Stomach smooth muscle (tissue), 2 donors: ENCODE measurements around the gene SART1.
A peak's percentile ranks its signal among the peaks of the same experiment; 100 is the strongest.

Source experiments
- H3K27ac ChIP-seq: one replicate; pipeline ENCODE4 v1.7.0; 2013; ENCODE audit warnings: mild to moderate bottlenecking, low read length, inconsistent platforms
- H3K27me3 ChIP-seq, 2 donors: one replicate each; pipeline ENCODE4 v1.7.0; 2013; ENCODE audit warnings: low read length in 2 of 2; ENCODE audit not compliant: insufficient read depth in 2 of 2, control insufficient read depth in 1 of 2
- H3K36me3 ChIP-seq, 2 donors: one replicate each; pipeline ENCODE4 v1.7.0; 2013; ENCODE audit warnings: low read length in 2 of 2; ENCODE audit not compliant: control insufficient read depth in 2 of 2, insufficient read depth in 2 of 2
- H3K4me1 ChIP-seq: one replicate; pipeline ENCODE4 v1.7.0; 2013; ENCODE audit warnings: low read length; ENCODE audit not compliant: control insufficient read depth, insufficient read depth
- H3K4me3 ChIP-seq, 2 donors: one replicate each; pipeline ENCODE4 v1.7.0; 2013; ENCODE audit warnings: low read length in 2 of 2
- H3K9ac ChIP-seq, 2 donors: one replicate each; pipeline ENCODE4 v1.7.0; 2013; ENCODE audit warnings: low read length in 2 of 2, mild to moderate bottlenecking in 1 of 2
- H3K9me3 ChIP-seq, 2 donors: one replicate each; pipeline ENCODE4 v1.7.0; 2013; ENCODE audit warnings: low read length in 2 of 2; ENCODE audit not compliant: control insufficient read depth in 2 of 2
- donor health status: healthy.
- donor health status: Pancreatic carcinoma.

Gene SART1

GRCh38 chr11:65961267-65962140 is at the start of gene SART1:
SART1 (plus strand) TSS chr11:65961734; CDS start chr11:65961781, 47 bp downstream.
- Histone ChIP-seq H3K9me3 (no peaks in the 10 kb centered on the region), H3K4me1 (peaks cover 30% of the 10 kb centered on the region), H3K27ac (peak within 1 kb of the TSS; percentile 96), H3K4me3 (peak within 1 kb of the TSS; percentile 80 to 91), H3K27me3 (peaks cover 0 to 2% of the 10 kb centered on the region in 2 donors), H3K9ac (peak within 1 kb of the TSS; percentile 85 to 98), H3K36me3 (peaks cover 17 to 29% of the 10 kb centered on the region in 2 donors)

DNA sequence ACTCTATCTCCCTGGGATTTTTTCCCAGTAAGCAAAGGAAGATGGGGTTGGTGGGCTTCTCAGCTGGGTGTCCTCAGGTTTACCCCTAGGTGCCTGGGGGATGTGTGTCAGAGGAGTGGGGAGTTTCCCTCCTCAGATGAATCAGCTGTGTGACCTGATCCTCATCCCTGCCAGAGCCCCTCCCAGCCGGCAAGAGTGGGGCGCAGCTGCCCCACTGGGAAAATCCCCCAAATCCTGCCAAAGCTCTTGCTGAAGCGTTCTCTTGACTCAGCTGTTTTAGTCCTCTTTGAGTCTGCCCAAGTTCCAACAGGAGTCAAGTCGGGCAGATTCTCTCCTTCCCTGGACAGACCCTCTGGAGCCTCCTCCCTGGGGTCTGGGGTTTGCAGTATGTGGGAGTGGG is 48.7 kb upstream of the SART1 start:
- Histone ChIP-seq H3K9ac (peak overlapping the region in 1 of 2 donors; percentile 51), H3K27ac (peak overlapping the region; percentile 24), H3K36me3 (peaks cover 2 to 5% of the 10 kb centered on the region in 2 donors), H3K4me1 (peaks cover 42% of the 10 kb centered on the region), H3K9me3 (no peaks in the 10 kb centered on the region), H3K4me3 (no peak overlapping the region), H3K27me3 (no peaks in the 10 kb centered on the region)

GRCh38 chr11:65915101-65915820 is 46.3 kb upstream of the SART1 start:
- Histone ChIP-seq H3K36me3 (peaks cover 2 to 5% of the 10 kb centered on the region in 2 donors), H3K27ac (peak overlapping the region; percentile 92), H3K27me3 (no peaks in the 10 kb centered on the region), H3K9ac (peak overlapping the region in 1 of 2 donors; percentile 47), H3K4me3 (peak overlapping the region in 1 of 2 donors; percentile 57), H3K9me3 (no peaks in the 10 kb centered on the region), H3K4me1 (peaks cover 52% of the 10 kb centered on the region)

GRCh38 chr11:65915821-65916251 is 45.7 kb upstream of the SART1 start:
- Histone ChIP-seq H3K27ac (peak overlapping the region; percentile 92), H3K36me3 (peaks cover 2 to 5% of the 10 kb centered on the region in 2 donors), H3K9ac (peak overlapping the region; percentile 47 to 49), H3K27me3 (no peaks in the 10 kb centered on the region), H3K4me1 (peaks cover 58% of the 10 kb centered on the region), H3K4me3 (peak overlapping the region; percentile 39 to 57), H3K9me3 (no peaks in the 10 kb centered on the region)

DNA sequence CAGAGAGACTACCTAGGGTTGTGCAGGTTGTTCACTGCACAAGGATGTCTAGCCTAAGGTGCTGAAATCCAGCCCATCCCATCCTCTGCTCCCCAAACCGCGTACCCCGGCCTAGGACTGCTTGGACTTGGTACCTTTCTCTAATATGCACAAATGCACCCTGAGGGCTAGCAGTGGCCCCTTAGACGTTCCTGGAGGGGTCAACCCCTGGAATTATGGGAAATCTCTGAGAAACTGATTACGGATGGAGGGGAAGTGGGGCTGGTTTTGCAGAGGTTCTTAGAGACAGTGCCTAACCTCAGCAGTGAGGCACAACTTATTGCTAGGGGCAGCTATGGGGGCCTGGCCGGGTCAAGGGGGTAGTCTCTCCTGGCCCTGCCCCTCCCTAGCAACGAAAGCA is 45.1 kb upstream of the SART1 start:
- peaks cover 2 to 5% of the 10 kb centered on the region in 2 donors for H3K36me3 ChIP-seq
- H3K4me1 ChIP-seq, result peaks cover 57% of the 10 kb centered on the region
- no peaks in the 10 kb centered on the region for H3K27me3 ChIP-seq
- H3K9ac ChIP-seq, result peak overlapping the region in 1 of 2 donors; percentile 49
- peak overlapping the region; percentile 39 to 57 for H3K4me3 ChIP-seq
- H3K27ac ChIP-seq, result peak overlapping the region; percentile 92
- H3K9me3 ChIP-seq, result no peaks in the 10 kb centered on the region

DNA sequence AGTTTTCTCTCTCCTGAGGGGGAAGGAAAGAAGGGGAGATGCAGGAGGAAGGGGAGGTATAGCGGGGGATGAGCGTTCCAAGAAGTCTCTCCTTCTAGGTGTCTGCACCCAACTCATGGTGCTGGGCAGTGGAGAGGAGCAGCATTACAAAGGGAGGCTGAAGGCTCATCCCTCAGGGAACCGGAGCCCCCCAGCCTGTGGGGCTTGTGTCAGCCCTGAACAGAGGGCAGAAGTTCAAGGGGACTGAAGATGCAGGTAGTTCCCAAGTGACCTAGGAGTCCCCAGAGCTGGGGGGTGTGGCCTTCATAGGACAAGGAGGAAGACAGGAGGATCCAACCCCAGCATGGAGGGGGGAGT is 44.5 kb upstream of the SART1 start:
- peak overlapping the region in 1 of 2 donors; percentile 28 for H3K9ac ChIP-seq
- peaks cover 5% of the 10 kb centered on the region in 2 donors for H3K36me3 ChIP-seq
- H3K9me3 ChIP-seq, result no peaks in the 10 kb centered on the region
- H3K4me1 ChIP-seq, result peaks cover 51% of the 10 kb centered on the region
- peak overlapping the region; percentile 92 for H3K27ac ChIP-seq
- H3K27me3 ChIP-seq, result no peaks in the 10 kb centered on the region
- H3K4me3 ChIP-seq, result peak overlapping the region; percentile 84 to 96

GRCh38 chr11:65917434-65918210 is 43.9 kb upstream of the SART1 start:
- H3K4me3 ChIP-seq, result peak overlapping the region; percentile 84 to 96
- H3K9ac ChIP-seq, result peak overlapping the region; percentile 81 to 97
- H3K9me3 ChIP-seq, result no peaks in the 10 kb centered on the region
- peak overlapping the region; percentile 92 for H3K27ac ChIP-seq
- H3K4me1 ChIP-seq, result peaks cover 49% of the 10 kb centered on the region
- H3K36me3 ChIP-seq, result peaks cover 9 to 11% of the 10 kb centered on the region in 2 donors
- no peaks in the 10 kb centered on the region for H3K27me3 ChIP-seq

GRCh38 chr11:65918211-65919140 is 43.1 kb upstream of the SART1 start, which contains the start of gene C11orf68:
C11orf68 (minus strand) TSS chr11:65919062; CDS start chr11:65919031, 31 bp downstream.
- no peaks in the 10 kb centered on the region for H3K9me3 ChIP-seq
- H3K36me3 ChIP-seq, result peaks cover 13 to 14% of the 10 kb centered on the region in 2 donors
- peak within 1 kb of the TSS; percentile 84 to 96 for H3K4me3 ChIP-seq
- H3K27ac ChIP-seq, result peak within 1 kb of the TSS; percentile 92
- no peaks in the 10 kb centered on the region for H3K27me3 ChIP-seq
- peaks cover 49% of the 10 kb centered on the region for H3K4me1 ChIP-seq
- peak within 1 kb of the TSS; percentile 81 to 97 for H3K9ac ChIP-seq

GRCh38 chr11:65919141-65919572 is 42.4 kb upstream of the SART1 start, which contains the start of gene DRAP1:
DRAP1 (plus strand) TSS chr11:65919426; CDS start chr11:65919502, 76 bp downstream.
- peaks cover 49% of the 10 kb centered on the region for H3K4me1 ChIP-seq
- no peaks in the 10 kb centered on the region for H3K27me3 ChIP-seq
- peak within 1 kb of the TSS; percentile 81 to 97 for H3K9ac ChIP-seq
- H3K36me3 ChIP-seq, result peaks cover 13 to 14% of the 10 kb centered on the region in 2 donors
- H3K9me3 ChIP-seq, result no peaks in the 10 kb centered on the region
- H3K4me3 ChIP-seq, result peak within 1 kb of the TSS; percentile 84 to 96
- H3K27ac ChIP-seq, result peak within 1 kb of the TSS; percentile 92
